Stimulated activated CD8-positive, alpha-beta memory T cell treated with anti-CD3 and anti-CD28 coated beads, Interleukin-4, amount 100 ng/mL, for 4 hours (primary cell): Measurements from ENCODE around the gene SCAI.
"Not testable (repeated sequence)": the region's sequence is repeated elsewhere in the genome, so short reads cannot be mapped to it uniquely, and the experiment has no call there.

Experiments used
- DNase-seq, 2 donors: peaks; one replicate each; pipeline ENCODE4 v3.0.0-alpha.2; 2020; ENCODE audit warnings: low read depth in 2 of 2, low spot score in 1 of 2

The SCAI gene

DNA sequence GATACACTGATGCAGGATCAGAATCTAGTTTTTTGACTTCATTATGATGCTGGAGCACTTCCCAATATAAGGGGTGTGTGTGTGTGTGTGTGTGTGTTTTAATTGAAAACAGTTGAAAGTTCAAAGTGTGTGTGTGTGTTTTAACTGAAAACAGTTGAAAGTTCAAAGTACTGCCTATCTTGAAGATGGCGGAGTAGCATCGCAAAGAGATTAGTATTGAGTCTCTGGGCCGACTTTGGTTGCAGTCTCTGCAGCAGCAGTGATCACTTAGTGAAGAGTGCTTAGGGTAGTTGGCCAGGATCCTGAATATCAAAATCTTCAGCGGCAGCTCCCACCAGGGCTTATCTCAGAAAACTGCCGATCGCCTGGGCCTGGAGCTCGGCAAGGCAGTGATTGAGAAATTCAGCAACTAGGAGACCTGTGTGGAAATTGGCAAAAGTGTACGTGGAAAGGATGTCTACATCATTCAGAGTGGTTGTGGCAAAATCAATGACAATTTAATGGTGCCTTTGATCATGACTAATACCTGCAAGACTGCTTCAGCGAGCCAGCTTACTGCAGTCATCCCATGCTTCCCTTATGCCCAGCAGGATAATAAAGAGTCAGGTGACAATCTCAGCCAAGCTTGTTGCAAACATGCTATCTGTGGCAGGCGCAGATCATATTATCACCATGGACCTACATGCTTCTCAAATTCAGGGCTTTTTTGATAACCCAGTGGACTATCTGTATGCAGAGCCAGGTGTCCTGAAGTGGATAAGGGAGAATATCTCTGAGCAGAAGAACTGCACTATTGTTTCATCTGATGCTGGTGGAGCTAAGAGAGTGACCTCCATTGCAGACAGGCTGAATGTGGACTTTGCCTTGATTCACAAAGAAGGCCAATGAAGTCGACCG is 7.3 kb upstream of the SCAI start:
- DNase-seq: no peak

- no peak for DNase-seq
Measured at GRCh38 chr9:125147401-125147951, 4.1 kb upstream of the SCAI start.

- no peak for DNase-seq
Measured at GRCh38 chr9:125146247-125146646, 2.9 kb upstream of the SCAI start.

DNA sequence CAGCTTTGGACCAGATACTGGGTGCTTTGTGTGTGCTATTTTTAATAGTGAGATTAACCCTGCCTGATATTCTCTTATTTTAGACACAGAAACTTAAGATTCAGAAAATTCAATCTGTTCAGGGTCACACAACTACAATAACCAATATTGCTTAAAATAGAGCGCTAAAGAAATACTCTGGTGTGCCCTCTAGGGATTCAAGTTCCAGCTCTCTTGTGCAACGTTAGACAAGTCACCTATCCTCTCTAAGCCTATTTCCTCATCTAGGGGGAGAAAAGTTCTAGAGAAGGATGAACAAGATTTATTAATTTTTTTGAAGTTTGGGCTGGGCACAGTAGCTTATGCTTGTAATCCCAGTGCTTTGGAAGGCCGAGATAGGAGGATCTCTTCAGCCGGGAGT is 2.1 kb upstream of the SCAI start:
- DNase-seq: no peak

- DNase-seq: no peak
Measured at GRCh38 chr9:125142560-125143376, 560 bp downstream of the SCAI start.

DNA sequence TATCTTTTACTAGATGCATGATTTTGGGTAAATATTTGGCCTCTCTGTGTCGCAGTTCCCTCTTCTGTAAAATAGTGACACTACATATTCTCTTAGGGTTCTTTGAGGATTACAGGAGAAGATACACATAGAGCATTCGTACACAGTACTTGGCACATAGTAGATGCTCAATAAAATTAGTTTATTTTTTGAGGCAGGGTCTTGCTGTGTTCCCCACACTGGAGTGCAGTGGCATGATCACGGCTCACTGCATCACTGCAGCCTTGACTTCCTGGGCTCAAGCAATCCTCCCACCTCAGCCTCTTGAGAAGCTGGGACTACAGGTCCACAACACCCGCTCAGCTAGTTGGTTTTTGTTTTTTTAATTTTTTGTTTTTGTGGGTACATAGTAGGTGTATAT is 1.6 kb downstream of the SCAI start:
- DNase-seq: no peak

DNA sequence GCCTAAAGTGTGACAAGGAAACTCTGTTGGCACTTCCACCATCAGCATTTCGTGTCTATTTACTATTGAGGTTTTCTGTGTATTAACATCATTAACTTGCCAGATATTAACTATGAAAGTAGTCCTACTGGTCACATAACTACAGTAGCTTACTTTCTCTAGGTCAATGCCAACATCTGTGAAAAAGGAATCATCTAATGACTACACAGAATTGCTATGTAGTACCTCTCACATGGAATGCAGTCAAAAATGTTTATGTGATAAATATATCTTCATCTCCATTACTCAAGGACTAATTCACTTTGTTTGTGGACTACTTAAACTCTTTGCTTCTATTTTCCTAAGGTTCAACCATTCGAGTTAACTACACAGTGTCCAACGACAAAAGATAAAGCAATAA is 2.1 kb downstream of the SCAI start:
- DNase-seq: no peak

- no peak for DNase-seq
Measured at GRCh38 chr9:125140576-125140975, 2.8 kb downstream of the SCAI start.

- DNase-seq: no peak
Measured at GRCh38 chr9:125137200-125137599, 6.1 kb downstream of the SCAI start.

DNA sequence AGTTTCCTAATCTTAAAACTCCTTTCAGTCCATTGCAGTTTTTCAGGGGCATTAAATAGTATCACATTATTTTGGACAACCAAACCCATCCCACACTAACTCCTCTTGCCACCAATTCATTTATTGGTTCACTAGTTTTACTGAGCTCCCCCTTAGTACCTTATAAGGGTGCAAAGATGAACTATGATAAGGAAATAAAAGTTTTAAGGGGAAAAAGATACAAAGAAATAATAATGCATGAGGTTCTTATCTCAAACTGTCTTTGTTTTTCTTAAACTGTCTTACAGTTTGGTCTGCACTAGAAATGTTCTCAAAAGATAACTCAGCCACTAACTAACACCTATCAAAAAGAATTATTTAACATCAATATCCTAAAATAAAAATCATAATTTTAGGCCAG is 8.4 kb downstream of the SCAI start:
- DNase-seq: no peak

DNA sequence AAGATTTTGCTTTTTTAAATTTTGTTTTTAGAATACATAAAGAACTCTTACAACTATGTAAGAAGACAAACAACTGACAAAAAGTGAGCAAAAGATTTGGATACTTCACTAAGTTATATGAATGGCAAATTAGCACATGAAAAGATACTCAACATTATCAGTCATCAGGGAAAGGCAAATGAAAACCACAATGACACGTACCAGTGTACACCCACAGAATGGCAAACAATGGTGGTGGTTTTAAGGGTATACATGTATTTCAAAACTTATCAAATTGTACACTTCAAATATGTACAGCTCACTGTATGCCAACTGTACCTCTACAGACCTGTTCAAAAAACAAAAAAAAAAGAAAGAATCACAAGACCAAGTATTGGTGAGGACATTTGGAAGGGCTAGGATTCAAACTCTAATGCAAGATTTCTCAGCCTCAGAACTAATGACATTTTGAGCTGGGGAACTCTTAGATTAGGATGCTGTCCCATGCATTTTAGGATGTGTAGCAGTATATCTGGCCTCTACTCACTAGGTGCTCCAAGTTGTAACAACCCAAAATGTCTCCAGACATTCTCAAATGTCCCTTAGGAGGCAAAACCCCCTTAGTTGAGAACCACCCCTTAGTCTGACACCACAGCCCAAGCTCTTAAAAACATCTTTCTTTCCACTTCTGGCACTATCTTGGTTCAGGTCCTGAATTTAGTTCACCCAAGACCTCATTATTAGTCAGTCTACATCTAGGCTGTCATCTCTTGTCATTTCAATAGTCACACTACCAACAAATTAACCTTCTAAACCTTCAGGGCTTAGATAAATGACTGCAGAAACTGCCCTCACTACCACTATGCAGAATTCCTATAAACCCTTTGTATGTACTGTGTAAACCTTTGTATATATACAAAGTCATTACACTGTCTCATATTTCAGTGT is 9.7 kb downstream of the SCAI start:
- no peak for DNase-seq

DNA sequence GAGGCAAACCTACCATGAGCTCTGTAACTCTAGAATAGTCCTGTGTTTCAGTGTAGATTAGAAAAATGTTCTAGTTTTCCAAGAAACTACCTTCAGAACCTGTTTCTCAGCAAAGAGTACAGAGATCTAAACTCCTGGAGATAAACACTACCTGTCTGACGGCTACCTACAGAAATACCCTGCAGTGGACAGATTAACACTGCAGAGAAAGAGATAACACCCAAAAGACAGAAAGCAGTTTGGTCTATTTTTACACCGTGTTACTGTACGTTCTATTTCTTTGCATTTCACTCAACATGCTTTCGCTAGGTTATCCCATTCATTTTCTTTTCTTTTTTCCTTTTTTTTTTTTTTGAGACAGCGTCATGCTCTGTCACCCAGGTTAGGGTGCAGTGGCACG is 11.6 kb downstream of the SCAI start:
- no peak for DNase-seq

GRCh38 chr9:125126019-125126746 is 17.1 kb downstream of the SCAI start:
- DNase-seq: peak; percentile 47 to 57

- DNase-seq: no peak
Measured at GRCh38 chr9:125125523-125125922, 17.8 kb downstream of the SCAI start.

DNA sequence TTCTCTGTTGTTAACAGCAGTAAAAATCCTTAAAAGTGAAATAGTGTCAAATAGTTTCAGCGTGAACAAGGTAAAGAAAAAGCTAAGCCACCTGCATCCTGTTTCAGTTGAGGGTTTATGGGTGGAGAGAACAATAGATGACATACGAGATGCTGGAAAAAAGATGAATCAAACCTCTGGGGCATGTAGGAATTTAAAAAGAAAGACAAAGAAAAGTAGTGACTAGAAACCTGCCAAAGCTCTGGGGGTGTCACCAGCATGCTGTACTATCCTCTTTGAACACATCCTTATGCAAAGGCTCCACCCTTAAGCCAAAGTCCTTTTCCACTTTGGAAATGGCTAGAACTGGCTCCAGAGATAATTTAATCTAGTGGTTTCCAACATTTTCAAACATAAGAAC is 22.2 kb downstream of the SCAI start:
- DNase-seq: no peak

DNA sequence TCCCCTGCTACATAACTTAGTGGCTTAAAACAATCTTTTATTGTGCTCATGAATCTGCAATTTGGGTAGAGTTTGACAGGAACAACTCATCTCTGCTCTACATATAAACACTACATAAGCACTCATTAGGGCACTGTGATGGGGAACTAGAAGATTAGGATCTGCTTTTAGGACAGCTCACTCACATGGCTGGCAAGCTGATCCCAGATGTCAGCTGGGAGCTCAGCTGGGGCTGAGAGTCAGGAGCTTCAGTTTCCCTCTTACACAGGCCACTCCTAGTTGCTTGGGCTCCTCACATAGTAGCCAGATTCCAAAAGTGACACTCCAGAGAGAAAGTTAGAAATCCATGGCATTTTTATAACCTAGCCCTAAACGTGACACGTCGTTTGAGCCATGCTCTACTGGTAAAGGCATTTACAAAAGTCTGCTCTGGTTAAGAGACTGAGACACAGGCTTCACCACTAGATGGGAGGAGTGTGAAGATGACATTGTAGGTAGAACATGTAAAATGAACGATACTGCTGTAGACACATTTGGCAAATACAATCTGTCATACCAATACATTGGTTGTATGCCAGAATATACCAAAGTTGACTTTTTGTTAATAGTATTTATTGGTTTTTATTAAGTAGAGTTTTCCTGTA is 23.6 kb downstream of the SCAI start:
- DNase-seq: no peak

DNA sequence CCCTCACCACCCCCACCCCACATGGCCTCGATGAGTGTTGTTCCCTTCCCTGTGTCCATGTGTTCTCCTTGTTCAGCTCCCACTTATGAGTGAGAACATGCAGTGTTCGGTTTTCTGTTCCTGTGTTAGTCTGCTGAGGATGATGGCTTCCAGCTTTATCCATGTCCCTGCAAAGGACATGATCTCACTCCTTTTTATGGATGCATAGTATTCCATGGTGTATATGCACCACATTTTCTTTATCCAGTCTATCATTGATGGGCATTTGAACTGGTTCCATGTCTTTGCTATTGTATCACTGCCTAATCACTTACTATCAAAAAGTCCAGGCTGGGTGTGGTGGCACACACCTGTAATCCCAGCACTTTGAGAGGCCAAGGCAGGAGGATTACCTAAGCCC is 24.6 kb downstream of the SCAI start:
- not testable (repeated sequence) for DNase-seq

DNA sequence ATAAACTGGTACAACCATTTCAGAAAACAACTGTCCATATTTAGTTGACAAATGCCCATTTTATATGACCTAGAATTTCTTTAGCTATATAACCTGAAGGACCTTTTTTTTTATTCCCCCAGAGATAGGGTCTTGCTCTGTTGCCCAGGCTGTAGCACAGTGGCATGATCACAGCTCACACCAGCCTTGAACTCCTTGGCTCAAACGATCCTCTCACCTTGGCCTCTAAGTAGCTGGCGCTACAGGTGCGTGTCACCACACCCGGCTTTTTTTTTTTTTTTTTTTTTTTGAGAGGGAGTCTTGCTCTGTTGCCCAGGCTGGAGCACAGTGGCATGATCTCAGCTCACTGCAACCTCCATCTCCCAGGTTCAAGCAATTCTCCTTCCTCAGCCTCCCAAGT is 28.8 kb downstream of the SCAI start:
- not testable (repeated sequence) for DNase-seq

DNA sequence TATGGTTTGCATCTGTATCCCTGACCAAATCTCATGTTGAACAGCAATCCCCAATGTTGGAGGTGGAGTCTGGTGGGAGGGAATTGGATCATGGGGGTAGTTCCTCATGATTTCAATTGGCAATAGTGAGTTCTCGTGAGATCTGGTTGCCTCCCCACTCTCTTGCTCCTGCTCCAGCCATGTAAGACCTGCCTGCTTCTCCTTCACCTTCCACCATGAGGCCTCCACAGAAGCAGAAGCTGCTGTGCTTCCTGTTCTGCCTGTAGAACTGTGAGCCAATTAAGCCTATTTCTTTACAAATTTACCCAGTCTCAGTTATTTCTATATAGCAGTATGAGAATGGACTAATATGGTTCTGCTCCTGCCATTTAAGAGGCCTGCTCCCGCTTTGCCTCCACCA is 32.9 kb downstream of the SCAI start:
- no peak for DNase-seq

GRCh38 chr9:125108541-125108940 is 34.8 kb downstream of the SCAI start:
- not testable (repeated sequence) for DNase-seq
